ENCODE data around the gene NTF3. TPM values are rescaled to one million over a fixed set of nuclear protein-coding genes. Genes with fewer than 3 reads are reported as not detected.

The NTF3 gene
- polyA plus RNA-seq, 1 of the 3 experiments (the other 2 are of a cell fraction) = not detected

DNA sequence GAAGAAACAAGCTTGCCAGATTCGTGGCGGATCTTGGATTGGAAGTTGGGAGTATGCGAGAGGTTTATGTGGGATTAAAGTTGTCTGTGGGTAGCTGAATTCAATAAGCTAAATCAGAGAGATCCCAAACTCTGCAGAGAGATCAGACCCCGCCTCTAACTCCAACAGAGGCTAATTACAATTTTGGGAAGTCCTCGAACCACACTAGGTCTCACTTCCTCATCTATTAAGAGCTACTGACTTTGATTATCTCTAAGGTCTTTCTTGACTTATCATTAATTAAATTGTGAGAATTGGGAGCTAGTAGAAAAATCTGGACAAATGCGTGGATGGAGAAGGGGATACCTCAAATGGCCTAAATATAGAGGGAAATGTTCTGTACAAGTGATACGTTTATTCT lies 9.1 kb downstream of the NTF3 start (continued):
- TF ChIP-seq, protein P1, sequence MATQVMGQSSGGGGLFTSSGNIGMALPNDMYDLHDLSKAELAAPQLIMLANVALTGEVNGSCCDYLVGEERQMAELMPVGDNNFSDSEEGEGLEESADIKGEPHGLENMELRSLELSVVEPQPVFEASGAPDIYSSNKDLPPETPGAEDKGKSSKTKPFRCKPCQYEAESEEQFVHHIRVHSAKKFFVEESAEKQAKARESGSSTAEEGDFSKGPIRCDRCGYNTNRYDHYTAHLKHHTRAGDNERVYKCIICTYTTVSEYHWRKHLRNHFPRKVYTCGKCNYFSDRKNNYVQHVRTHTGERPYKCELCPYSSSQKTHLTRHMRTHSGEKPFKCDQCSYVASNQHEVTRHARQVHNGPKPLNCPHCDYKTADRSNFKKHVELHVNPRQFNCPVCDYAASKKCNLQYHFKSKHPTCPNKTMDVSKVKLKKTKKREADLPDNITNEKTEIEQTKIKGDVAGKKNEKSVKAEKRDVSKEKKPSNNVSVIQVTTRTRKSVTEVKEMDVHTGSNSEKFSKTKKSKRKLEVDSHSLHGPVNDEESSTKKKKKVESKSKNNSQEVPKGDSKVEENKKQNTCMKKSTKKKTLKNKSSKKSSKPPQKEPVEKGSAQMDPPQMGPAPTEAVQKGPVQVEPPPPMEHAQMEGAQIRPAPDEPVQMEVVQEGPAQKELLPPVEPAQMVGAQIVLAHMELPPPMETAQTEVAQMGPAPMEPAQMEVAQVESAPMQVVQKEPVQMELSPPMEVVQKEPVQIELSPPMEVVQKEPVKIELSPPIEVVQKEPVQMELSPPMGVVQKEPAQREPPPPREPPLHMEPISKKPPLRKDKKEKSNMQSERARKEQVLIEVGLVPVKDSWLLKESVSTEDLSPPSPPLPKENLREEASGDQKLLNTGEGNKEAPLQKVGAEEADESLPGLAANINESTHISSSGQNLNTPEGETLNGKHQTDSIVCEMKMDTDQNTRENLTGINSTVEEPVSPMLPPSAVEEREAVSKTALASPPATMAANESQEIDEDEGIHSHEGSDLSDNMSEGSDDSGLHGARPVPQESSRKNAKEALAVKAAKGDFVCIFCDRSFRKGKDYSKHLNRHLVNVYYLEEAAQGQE (IDR thresholded peaks at IDR 0.05; ENCODE audit: low read depth, low read length) = no peak
- no peak for TF ChIP-seq JUND (IDR thresholded peaks at IDR 0.05)
- TF ChIP-seq TEAD4 (IDR thresholded peaks at IDR 0.05; ENCODE audit: borderline replicate concordance, insufficient read depth) = no peak
- TF ChIP-seq EP300 (IDR thresholded peaks at IDR 0.05; ENCODE audit: borderline replicate concordance in 1 of 2, low read depth in 1 of 2, low read length in 1 of 2) = no peak
- no peak for TF ChIP-seq RFX5 (IDR thresholded peaks at IDR 0.05; ENCODE audit: low read length)
- TF ChIP-seq, protein P2, sequence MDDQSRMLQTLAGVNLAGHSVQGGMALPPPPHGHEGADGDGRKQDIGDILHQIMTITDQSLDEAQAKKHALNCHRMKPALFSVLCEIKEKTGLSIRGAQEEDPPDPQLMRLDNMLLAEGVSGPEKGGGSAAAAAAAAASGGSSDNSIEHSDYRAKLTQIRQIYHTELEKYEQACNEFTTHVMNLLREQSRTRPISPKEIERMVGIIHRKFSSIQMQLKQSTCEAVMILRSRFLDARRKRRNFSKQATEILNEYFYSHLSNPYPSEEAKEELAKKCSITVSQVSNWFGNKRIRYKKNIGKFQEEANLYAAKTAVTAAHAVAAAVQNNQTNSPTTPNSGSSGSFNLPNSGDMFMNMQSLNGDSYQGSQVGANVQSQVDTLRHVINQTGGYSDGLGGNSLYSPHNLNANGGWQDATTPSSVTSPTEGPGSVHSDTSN (IDR thresholded peaks at IDR 0.05) = no peak
- no peak for TF ChIP-seq MXI1 (IDR thresholded peaks at IDR 0.05; ENCODE audit: low read depth, low read length)

DNA sequence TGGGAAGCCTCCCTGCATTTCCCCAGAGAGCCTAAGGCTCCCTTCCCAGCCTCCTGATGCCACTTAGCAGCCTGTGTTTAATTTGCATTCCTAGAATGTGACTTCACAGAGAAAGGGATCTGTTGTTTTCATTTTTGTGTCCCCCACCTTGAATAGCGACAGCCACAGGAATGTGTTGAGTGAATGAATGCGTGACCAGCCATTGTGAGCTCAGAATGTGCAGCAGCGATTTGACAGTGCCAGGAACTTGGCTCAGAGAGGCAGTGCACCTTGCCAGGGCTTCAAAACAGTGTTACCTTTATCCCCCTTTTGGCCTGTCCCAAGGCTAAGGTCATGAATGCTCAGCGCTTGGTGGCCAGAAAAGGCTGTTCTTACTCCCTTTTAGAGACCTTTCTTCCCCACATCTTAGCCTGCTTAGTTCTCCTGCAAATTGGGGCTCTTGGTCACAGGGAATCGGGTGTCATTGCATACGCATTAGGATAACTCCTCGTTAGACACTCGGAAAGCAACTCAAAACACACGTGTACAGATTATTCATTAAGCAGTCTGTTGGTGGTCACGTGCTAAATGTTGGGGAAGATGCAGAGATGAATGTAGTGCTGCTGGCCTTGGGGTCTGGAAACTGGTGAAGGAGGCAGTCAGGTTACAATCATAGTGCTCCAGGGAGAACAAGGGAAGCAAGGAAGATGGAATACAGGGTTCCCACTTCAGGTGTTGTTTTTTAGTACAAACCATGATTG lies 9.8 kb downstream of the NTF3 start:
- TF ChIP-seq MXI1 (IDR thresholded peaks at IDR 0.05; ENCODE audit: low read depth, low read length) (no peak), NFIC (IDR thresholded peaks at IDR 0.05; ENCODE audit: borderline replicate concordance) (no peak)
- TF ChIP-seq, protein P3, sequence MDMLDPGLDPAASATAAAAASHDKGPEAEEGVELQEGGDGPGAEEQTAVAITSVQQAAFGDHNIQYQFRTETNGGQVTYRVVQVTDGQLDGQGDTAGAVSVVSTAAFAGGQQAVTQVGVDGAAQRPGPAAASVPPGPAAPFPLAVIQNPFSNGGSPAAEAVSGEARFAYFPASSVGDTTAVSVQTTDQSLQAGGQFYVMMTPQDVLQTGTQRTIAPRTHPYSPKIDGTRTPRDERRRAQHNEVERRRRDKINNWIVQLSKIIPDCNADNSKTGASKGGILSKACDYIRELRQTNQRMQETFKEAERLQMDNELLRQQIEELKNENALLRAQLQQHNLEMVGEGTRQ (IDR thresholded peaks at IDR 0.05; ENCODE audit: borderline replicate concordance, low read depth, low read length) = no peak
- TF ChIP-seq, protein P4, sequence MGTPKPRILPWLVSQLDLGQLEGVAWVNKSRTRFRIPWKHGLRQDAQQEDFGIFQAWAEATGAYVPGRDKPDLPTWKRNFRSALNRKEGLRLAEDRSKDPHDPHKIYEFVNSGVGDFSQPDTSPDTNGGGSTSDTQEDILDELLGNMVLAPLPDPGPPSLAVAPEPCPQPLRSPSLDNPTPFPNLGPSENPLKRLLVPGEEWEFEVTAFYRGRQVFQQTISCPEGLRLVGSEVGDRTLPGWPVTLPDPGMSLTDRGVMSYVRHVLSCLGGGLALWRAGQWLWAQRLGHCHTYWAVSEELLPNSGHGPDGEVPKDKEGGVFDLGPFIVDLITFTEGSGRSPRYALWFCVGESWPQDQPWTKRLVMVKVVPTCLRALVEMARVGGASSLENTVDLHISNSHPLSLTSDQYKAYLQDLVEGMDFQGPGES (IDR thresholded peaks at IDR 0.05; ENCODE audit: low read depth, low read length) = no peak
- no peak overlapping the region for H3K27ac ChIP-seq (ENCODE audit: low read depth in 2 of 2, low read length in 1 of 2)
- H3K9me2 ChIP-seq = no peaks in the 10 kb centered on the region
- no peak overlapping the region for H2AFZ ChIP-seq (ENCODE audit: low read depth)
- peaks cover 95% of the 10 kb centered on the region for H3K27me3 ChIP-seq (ENCODE audit: insufficient read depth)
- WGBS (ENCODE audit: low lambda C conversion rate) = 3% methylated on average over 10 of the region's 10 CpGs
- ChIA-PET POLR2A (no interaction called here), CTCF (interaction anchor here (0.6 to 2.7 kb wide), 28 partner anchors 8 to 592 kb away, joined by 3 to 17 read pairs (median 3); partner anchors contain the start of gene NTF3)
- no peaks in the 10 kb centered on the region for H4K20me1 ChIP-seq (ENCODE audit: insufficient read depth)
- no peaks in the 10 kb centered on the region for H3K79me2 ChIP-seq (ENCODE audit: insufficient read depth)
- no peaks in the 10 kb centered on the region for H3K36me3 ChIP-seq (replicated peaks in 1 of 2; ENCODE audit: control insufficient read depth in 1 of 2, insufficient read depth in 2 of 2, low read length in 1 of 2)
- H3K4me1 ChIP-seq (ENCODE audit: control insufficient read depth in 1 of 2, insufficient read depth in 2 of 2, low read depth in 1 of 2, low read length in 1 of 2) = no peaks in the 10 kb centered on the region; a peak in 1 of 4 replicates
- no peak overlapping the region for H3K4me3 ChIP-seq (ENCODE audit: low read depth in 2 of 2, low read length in 1 of 2)
- H3K9me3 ChIP-seq = no peaks in the 10 kb centered on the region
- H3K4me2 ChIP-seq = no peak overlapping the region
- no peak for DNase-seq
- no peaks in the 10 kb centered on the region for H3F3A ChIP-seq (replicated peaks; ENCODE audit: insufficient read depth)
- H3K9ac ChIP-seq = no peak overlapping the region
